Testis (tissue), 5 donors: Measurements from ENCODE around the gene PLA2G7. TPM values are rescaled to one million over a fixed set of nuclear protein-coding genes. Genes with fewer than 3 reads are reported as not detected.
A peak's percentile ranks its signal among the peaks of the same experiment; 100 is the strongest.

ENCODE experiments used
- DNase-seq: peaks from one replicate; pipeline ENCODE4 v3.0.0-alpha.2; 2019
- H3K27ac ChIP-seq, 2 donors: fragments of 200-600 bp; sonication (generic); one replicate each; pipeline ENCODE4 v1.5.1; 2019
- H3K27me3 ChIP-seq: fragments of 200-600 bp; sonication (generic); one replicate; pipeline ENCODE4 v1.5.1; 2019
- H3K36me3 ChIP-seq: fragments of 200-600 bp; sonication (generic); one replicate; pipeline ENCODE4 v1.5.1; 2017; ENCODE audit warnings: low read depth; ENCODE audit errors: missing control alignments
- H3K4me1 ChIP-seq: fragments of 200-600 bp; sonication (generic); one replicate; pipeline ENCODE4 v1.5.1; 2019
- H3K4me3 ChIP-seq, 2 donors: fragments of 200-600 bp; sonication (generic); one replicate each; pipeline ENCODE4 v1.5.1; 2017 to 2019
- H3K9me3 ChIP-seq: fragments of 200-600 bp; sonication (generic); one replicate; pipeline ENCODE4 v1.5.1; 2017
- POLR2A ChIP-seq: fragments of 450-650 bp; IDR thresholded peaks from one replicate; pipeline ENCODE4 v1.6.1; 2017; ENCODE audit warnings: antibody characterized with exemption, mild to moderate bottlenecking, moderate library complexity
- WGBS, 2 donors: methylation state at CpG; one replicate each; pipeline ENCODE4 v1.1.5; 2018; 5-methylcytosine and 5-hydroxymethylcytosine counted together
- intact Hi-C: fragments of 100-400 bp; cut with DNase I; formaldehyde crosslinking; loops from one replicate; pipeline ENCODE4 v1.15.1; 2023; ENCODE audit warnings: low total_unique reads
- long read RNA-seq, 2 donors: transcript quantifications; one replicate each; lab custom pipeline, GENCODE V29; 2026
- polyA plus RNA-seq: library from polyadenylated mRNA; stranded (reverse); fragments of 350-450 nt; fragmentation: Illumina TruSeq; extraction: RNeasy Lipid Tissue Mini Kit (QIAGEN cat#74804); gene quantifications from one replicate; pipeline ENCODE4 v1.2.3, GENCODE V29; 2014; ENCODE audit warnings: low read depth, low replicate concordance; ENCODE audit not compliant: insufficient read depth
- total RNA-seq, 2 donors: library from RNA; depleted of rRNA; stranded (reverse); fragments of >200 nt; gene quantifications; one replicate each; pipeline ENCODE4 v1.2.3, GENCODE V29; 2016
- TF ChIP-seq, protein P1 (sequence below), 3 experiments: fragments of 450-650 bp in 2 of 3; fragments of 200-600 bp in 1 of 3; sonication (generic) in 1 of 3; IDR thresholded peaks; one replicate each; pipeline ENCODE4 v1.5.1; 2016 to 2019; ENCODE audit warnings: antibody characterized with exemption in 3 of 3, mild to moderate bottlenecking in 2 of 3, moderate library complexity in 1 of 3

Gene PLA2G7
- total RNA-seq (under 1 TPM; 0.31 to 0.74 TPM), polyA plus RNA-seq (2.1 TPM)
- long read RNA-seq, donor 1: 0 reads
- long read RNA-seq, donor 2, partial matches to known transcripts: 0 of 2 reads
- long read RNA-seq, donor 2, other reads (novel, unspliced or antisense): 0 of 2 reads

DNA sequence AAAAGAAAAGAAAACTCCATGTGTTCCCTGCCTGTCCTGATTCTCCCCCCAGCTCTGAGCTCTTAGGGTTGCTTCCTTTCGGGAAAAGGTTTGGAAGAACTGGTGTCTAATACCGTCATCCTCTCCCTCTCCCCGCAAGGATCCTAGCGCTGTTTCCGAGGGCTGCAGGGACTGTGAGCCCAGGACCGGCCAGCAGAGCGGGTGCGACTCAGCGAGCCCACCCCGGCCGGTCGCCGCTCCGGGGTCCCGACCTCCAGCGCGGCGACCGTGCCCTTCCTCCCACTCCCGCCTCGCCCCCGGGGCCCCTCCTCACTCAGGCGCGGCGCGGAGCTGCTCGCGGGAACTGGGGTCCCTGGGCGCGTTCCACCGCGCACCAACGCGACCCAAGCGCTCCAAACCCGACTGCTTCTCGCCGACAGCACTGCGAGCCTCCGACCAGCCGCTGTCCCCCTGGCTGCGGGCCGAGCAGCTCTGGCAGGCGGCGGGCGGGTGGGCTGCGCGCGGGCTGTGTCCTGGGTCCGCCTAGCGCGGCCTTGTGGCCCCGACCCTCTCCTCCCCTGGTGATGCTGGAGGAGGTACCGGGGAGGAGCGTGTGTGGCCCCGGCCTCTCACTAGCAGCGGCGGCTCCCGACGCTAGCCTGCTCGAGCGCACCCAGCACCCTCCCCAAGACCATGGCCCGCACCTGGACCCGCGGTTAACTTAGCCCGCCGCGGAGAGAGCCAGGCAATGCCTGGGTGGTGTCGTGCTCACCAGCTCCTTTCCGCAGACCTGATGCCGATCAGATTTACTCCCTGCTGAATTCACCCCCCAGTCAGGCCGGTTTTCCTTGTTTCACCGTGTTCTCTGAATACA, at the start of gene PLA2G7:
TSS of gene PLA2G7 (minus strand) at position 509 of the 853 bp plus-strand sequence. CDS start 12,484 bp downstream, outside the sequence.
- 0 to 1% methylated on average over 16 to 56 of the region's 73 CpGs for WGBS, 2 donors
- no peaks in the 10 kb centered on the region for H3K9me3 ChIP-seq
- no peaks in the 10 kb centered on the region for H3K4me1 ChIP-seq
- peak within 1 kb of the TSS; percentile 53 to 64 for H3K4me3 ChIP-seq
- TF ChIP-seq, protein P1, sequence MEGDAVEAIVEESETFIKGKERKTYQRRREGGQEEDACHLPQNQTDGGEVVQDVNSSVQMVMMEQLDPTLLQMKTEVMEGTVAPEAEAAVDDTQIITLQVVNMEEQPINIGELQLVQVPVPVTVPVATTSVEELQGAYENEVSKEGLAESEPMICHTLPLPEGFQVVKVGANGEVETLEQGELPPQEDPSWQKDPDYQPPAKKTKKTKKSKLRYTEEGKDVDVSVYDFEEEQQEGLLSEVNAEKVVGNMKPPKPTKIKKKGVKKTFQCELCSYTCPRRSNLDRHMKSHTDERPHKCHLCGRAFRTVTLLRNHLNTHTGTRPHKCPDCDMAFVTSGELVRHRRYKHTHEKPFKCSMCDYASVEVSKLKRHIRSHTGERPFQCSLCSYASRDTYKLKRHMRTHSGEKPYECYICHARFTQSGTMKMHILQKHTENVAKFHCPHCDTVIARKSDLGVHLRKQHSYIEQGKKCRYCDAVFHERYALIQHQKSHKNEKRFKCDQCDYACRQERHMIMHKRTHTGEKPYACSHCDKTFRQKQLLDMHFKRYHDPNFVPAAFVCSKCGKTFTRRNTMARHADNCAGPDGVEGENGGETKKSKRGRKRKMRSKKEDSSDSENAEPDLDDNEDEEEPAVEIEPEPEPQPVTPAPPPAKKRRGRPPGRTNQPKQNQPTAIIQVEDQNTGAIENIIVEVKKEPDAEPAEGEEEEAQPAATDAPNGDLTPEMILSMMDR (IDR thresholded peaks at IDR 0.05): no peak
- no peak for TF ChIP-seq POLR2A
- intact Hi-C loops: no loop called here
- H3K27me3 ChIP-seq: no peaks in the 10 kb centered on the region
- DNase-seq: peak; percentile 37
- no peak within 1 kb of the TSS for H3K27ac ChIP-seq
- H3K36me3 ChIP-seq: no peaks in the 10 kb centered on the region

DNA sequence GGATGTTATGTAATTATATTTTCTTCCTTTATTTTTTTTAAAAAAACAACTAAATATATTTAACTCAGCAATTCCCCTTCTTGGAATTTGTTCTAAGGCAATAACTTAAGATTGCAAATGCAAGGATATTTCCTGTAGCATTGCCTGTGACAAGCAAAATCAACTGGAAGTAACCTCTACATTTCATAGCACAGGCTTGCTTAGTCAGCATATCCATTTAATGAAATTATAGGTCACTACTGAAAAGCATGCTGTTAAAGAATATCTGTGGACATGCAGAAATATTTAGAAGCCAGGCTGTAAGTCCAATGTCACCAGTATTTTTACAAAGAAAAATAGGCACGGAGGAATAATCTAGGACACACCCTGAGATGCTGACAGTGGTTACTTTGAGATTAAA, 49.4 kb upstream of the PLA2G7 start:
- TF ChIP-seq, protein P1 (IDR thresholded peaks at IDR 0.05): no peak
- TF ChIP-seq POLR2A: no peak
- no peak for DNase-seq
- WGBS, 2 donors: 89 to 91% methylated on average over 1 of the region's 1 CpG
- H3K4me3 ChIP-seq: no peak overlapping the region
- H3K27ac ChIP-seq: no peak overlapping the region
- H3K4me1 ChIP-seq: no peaks in the 10 kb centered on the region
- no peaks in the 10 kb centered on the region for H3K9me3 ChIP-seq
- intact Hi-C loops: no loop called here
- H3K27me3 ChIP-seq: no peaks in the 10 kb centered on the region
- no peaks in the 10 kb centered on the region for H3K36me3 ChIP-seq

DNA sequence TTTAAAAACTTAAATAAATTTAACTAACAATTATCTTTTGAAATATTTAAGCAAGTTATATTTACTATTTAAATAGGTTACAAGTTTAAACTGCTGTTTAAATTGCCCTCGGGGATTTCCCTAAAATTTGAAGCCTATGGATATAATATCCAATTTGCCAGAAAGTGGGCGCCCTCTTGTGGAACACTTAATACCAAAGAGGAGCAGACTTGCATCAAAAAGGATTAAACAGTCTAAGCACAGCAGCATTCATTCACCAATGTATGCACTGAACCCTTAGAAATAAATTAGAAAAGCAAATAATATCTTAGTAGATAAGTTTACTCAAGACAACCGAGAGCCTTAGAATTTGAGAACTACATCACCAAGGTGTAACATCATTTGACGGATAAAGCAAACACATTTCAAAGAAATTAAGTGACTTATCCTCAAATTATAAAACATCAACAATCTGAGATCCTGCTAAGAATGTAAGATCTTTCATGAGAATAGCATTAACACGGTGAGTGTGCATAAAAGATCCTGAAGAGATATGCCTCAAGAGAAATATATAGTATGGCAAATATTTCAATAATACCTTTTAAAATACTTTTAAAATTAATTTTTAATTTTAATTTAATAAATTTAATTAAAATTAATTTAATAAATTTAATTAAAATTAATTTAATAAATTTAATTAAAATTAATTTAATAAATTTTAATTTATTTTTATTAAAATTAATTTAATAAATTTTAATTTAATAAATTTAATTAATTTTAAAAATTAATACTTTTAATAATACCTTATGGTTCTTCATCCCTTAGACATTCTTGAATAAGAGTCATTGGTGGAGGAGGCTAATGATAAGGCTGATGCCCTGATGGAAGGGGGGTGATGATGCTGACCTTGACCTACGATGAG, 46.6 kb upstream of the PLA2G7 start:
- intact Hi-C loops: no loop called here
- WGBS, 2 donors: 43 to 48% methylated on average over 6 of the region's 6 CpGs

DNA sequence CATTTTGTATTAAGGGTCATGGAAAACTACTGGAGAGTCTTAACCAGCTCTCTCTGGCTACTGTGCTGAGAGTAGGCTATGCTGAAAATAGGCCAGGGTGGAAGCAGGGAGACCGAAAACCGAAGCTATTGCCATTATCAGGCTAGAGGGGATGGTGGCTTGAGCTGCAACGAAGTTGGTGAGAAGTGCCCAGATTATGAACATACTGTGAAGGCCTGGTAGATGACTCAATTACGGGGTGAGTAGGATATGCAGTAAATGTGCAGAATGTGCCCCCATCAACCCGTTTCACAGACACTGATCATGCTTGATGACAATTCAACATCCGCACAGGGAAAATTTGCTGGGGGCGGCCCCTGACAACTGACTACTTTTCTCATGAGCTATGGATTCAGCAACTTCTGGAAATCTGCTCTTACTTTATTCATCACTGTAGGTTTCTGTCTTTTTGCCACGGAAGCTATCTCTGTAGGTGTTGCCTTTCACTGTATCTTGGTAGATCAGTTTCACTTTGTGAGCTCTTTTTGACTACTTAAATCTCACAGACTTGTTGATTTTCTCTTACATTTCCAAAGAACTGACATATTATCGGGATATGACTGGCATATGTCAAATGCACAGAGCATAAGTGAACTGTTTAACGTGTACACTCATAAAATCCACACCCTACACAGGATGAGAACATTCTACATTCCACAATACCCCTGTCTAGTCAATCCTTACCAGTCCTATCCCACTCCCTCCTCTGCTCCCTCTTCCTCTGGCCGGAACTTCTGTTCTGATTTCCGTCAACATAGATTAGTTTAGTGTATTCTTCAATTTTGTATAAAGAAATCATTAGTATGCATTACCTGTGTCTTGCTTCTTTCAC, 42.5 kb upstream of the PLA2G7 start:
- Histone ChIP-seq H3K27ac (no peak overlapping the region), H3K9me3 (no peaks in the 10 kb centered on the region), H3K4me3 (no peak overlapping the region), H3K36me3 (no peaks in the 10 kb centered on the region), H3K4me1 (peaks cover 6% of the 10 kb centered on the region), H3K27me3 (no peaks in the 10 kb centered on the region)
- DNase-seq: no peak
- TF ChIP-seq, protein P1 (IDR thresholded peaks at IDR 0.05): no peak
- TF ChIP-seq POLR2A: no peak
- intact Hi-C loops: no loop called here
- WGBS, 2 donors: 80 to 90% methylated on average over 12 of the region's 12 CpGs

More for the DNA sequence above, 46.6 kb upstream of the PLA2G7 start:
- no peaks in the 10 kb centered on the region for H3K9me3 ChIP-seq
- no peaks in the 10 kb centered on the region for H3K27me3 ChIP-seq
- peak; percentile 84 for DNase-seq
- no peak for TF ChIP-seq POLR2A
- TF ChIP-seq, protein P1 (IDR thresholded peaks at IDR 0.05): peak; percentile 50 to 63 (median 61)
- no peaks in the 10 kb centered on the region for H3K4me1 ChIP-seq
- H3K4me3 ChIP-seq: no peak overlapping the region
- no peaks in the 10 kb centered on the region for H3K36me3 ChIP-seq
- H3K27ac ChIP-seq: no peak overlapping the region
